ENCODE data around the gene ZNF451.

Gene ZNF451

DNA sequence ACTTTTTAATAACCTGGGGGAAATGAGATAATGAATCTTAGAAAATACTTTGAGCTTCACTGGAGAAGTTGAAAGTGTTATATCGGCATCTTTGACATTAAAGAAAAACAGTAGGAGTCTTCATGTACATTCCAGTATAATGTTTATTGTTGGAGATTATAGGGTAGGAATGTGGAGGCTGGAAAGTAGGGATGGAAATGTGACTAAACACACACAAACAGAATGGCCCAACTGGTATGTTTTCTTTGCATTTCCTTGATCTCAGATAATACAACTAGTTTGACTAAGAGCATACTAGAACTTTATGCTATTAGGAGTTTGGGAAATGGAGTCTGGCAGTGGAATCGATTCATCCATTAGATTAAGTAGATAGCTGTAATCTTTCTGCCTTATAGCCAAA is 72.0 kb downstream of the ZNF451 start:
- no peaks in the 10 kb centered on the region for H3K9me3 ChIP-seq (ENCODE audit: low read length)
- H3K27ac ChIP-seq (ENCODE audit: low read depth, low read length): no peak overlapping the region
- no peaks in the 10 kb centered on the region for H3K27me3 ChIP-seq (ENCODE audit: control insufficient read depth in 1 of 2, insufficient read depth in 2 of 2, low read length in 2 of 2)
- H3K36me3 ChIP-seq (ENCODE audit: insufficient read depth, low read length): peaks cover 5% of the 10 kb centered on the region
- H3K4me3 ChIP-seq (ENCODE audit: low read depth in 1 of 2, low read length in 2 of 2): no peak overlapping the region
- no peaks in the 10 kb centered on the region for H3K4me1 ChIP-seq (ENCODE audit: insufficient read depth, low read length)
- H3K9ac ChIP-seq (ENCODE audit: low read length): no peak overlapping the region

- Histone ChIP-seq H3K27me3 (ENCODE audit: control insufficient read depth in 1 of 2, insufficient read depth in 2 of 2, low read length in 2 of 2) (no peaks in the 10 kb centered on the region), H3K27ac (ENCODE audit: low read depth, low read length) (no peak overlapping the region), H3K36me3 (ENCODE audit: insufficient read depth, low read length) (peaks cover 5% of the 10 kb centered on the region), H3K9me3 (ENCODE audit: low read length) (no peaks in the 10 kb centered on the region), H3K4me1 (ENCODE audit: insufficient read depth, low read length) (no peaks in the 10 kb centered on the region), H3K9ac (ENCODE audit: low read length) (no peak overlapping the region), H3K4me3 (ENCODE audit: low read depth in 1 of 2, low read length in 2 of 2) (no peak overlapping the region)
Observed at GRCh38 chr6:57162516-57162915, 72.5 kb downstream of the ZNF451 start.

DNA sequence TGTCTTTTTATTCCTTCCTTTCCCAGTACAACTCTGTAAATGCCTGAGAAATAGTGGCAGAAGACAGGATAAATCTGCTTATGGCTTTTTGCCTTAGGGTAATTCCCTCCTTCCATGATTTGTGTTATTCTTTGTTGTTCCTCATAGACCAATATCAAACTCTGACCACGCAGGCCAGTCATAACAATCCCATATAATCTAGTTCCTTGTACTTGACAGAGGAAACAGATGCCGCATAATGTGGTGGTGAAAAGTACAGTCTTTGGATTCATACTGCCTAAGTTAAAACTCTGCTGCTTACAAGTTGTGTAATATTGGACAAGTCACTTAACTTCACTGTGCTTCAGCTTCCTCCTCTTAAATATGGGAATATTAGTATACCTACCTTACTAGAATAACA is 74.0 kb downstream of the ZNF451 start:
- Histone ChIP-seq H3K4me3 (ENCODE audit: low read depth in 1 of 2, low read length in 2 of 2) (no peak overlapping the region), H3K27ac (ENCODE audit: low read depth, low read length) (no peak overlapping the region), H3K4me1 (ENCODE audit: insufficient read depth, low read length) (no peaks in the 10 kb centered on the region), H3K36me3 (ENCODE audit: insufficient read depth, low read length) (peaks cover 5% of the 10 kb centered on the region), H3K27me3 (ENCODE audit: control insufficient read depth in 1 of 2, insufficient read depth in 2 of 2, low read length in 2 of 2) (no peaks in the 10 kb centered on the region), H3K9me3 (ENCODE audit: low read length) (no peaks in the 10 kb centered on the region), H3K9ac (ENCODE audit: low read length) (no peak overlapping the region)

DNA sequence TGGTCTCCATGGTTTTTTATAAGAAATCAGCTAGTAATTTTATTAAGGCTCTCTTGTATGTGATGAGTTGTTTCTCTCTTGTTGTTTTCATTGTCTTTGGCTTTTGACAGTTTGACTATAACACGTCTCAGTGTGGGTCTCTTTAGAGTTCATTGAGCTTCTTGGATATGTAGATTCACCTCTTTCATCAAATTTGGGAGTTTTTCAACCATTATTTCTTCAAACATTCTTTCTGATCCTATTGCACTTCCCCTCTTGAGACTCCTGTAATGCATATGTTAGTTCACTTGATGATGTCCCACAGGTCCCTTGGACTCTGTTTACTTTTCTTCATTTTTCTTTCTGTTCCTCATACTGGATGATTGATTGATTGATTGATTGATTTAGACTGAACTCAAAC is 75.1 kb downstream of the ZNF451 start:
- Histone ChIP-seq H3K27me3 (ENCODE audit: control insufficient read depth in 1 of 2, insufficient read depth in 2 of 2, low read length in 2 of 2) (no peaks in the 10 kb centered on the region), H3K36me3 (ENCODE audit: insufficient read depth, low read length) (peaks cover 5% of the 10 kb centered on the region), H3K27ac (ENCODE audit: low read depth, low read length) (no peak overlapping the region), H3K9me3 (ENCODE audit: low read length) (no peaks in the 10 kb centered on the region), H3K4me3 (ENCODE audit: low read depth in 1 of 2, low read length in 2 of 2) (no peak overlapping the region), H3K9ac (ENCODE audit: low read length) (no peak overlapping the region), H3K4me1 (ENCODE audit: insufficient read depth, low read length) (no peaks in the 10 kb centered on the region)

- peak within 1 kb of the TSS; percentile 93 for H3K27ac ChIP-seq (ENCODE audit: low read depth, low read length)
- no peaks in the 10 kb centered on the region for H3K36me3 ChIP-seq (ENCODE audit: insufficient read depth, low read length)
- peaks cover 22% of the 10 kb centered on the region for H3K4me1 ChIP-seq (ENCODE audit: insufficient read depth, low read length)
- H3K4me3 ChIP-seq (ENCODE audit: low read depth in 1 of 2, low read length in 2 of 2): peak within 1 kb of the TSS; percentile 44 to 90
- H3K27me3 ChIP-seq (ENCODE audit: control insufficient read depth in 1 of 2, insufficient read depth in 2 of 2, low read length in 2 of 2): no peaks in the 10 kb centered on the region
- peak within 1 kb of the TSS; percentile 98 for H3K9ac ChIP-seq (ENCODE audit: low read length)
- no peaks in the 10 kb centered on the region for H3K9me3 ChIP-seq (ENCODE audit: low read length)
Observed at GRCh38 chr6:57172136-57173055, 82.4 kb downstream of the ZNF451 start, which contains the start of gene BAG2. TSS of gene BAG2 (plus strand) at chr6:57172326. CDS start at chr6:57172698, 372 bp downstream.

DNA sequence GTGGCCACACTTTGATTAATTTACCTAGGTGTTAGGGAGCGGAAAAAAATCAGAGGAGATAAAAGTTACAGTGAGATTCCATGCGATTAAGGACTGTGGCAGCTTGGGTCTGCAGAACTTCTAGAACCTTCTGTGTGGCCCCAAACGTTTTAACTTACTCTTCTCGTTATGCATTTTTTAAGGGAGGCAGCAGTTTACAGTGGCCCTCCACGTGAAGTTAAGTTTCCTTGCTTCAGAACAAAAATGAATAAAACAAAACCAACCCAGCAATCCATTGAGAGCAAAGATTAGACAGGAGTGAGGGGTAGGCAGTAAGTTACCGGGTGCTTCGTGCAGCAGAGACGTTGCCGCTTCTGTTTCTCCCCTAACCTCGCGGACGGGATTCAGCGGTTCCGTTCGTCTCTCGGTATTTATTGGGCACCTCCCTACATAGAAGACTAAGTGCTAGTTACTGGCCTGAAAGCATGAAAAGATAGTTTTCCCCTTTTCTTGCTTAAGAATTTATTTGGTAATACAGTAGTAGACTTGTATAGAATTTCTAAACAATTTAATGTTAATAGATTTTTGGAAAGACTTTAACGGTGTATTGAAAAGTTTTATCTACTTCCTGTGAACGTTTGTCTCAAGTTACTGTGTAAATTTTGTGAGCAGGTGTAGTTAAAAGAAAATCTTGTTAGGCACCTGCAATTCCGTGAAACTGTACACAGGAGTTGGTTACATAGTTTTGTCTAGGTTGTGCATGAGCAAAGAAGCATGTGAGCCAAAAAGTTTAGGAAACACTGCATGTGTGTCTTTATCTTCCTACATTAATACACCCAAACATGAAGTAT is 83.3 kb downstream of the ZNF451 start:
- H3K27me3 ChIP-seq (ENCODE audit: control insufficient read depth in 1 of 2, insufficient read depth in 2 of 2, low read length in 2 of 2): no peaks in the 10 kb centered on the region
- H3K27ac ChIP-seq (ENCODE audit: low read depth, low read length): peak overlapping the region; percentile 93
- no peaks in the 10 kb centered on the region for H3K9me3 ChIP-seq (ENCODE audit: low read length)
- no peaks in the 10 kb centered on the region for H3K36me3 ChIP-seq (ENCODE audit: insufficient read depth, low read length)
- H3K4me3 ChIP-seq (ENCODE audit: low read depth in 1 of 2, low read length in 2 of 2): peak overlapping the region; percentile 44 to 90
- H3K9ac ChIP-seq (ENCODE audit: low read length): peak overlapping the region; percentile 98
- H3K4me1 ChIP-seq (ENCODE audit: insufficient read depth, low read length): peaks cover 26% of the 10 kb centered on the region

DNA sequence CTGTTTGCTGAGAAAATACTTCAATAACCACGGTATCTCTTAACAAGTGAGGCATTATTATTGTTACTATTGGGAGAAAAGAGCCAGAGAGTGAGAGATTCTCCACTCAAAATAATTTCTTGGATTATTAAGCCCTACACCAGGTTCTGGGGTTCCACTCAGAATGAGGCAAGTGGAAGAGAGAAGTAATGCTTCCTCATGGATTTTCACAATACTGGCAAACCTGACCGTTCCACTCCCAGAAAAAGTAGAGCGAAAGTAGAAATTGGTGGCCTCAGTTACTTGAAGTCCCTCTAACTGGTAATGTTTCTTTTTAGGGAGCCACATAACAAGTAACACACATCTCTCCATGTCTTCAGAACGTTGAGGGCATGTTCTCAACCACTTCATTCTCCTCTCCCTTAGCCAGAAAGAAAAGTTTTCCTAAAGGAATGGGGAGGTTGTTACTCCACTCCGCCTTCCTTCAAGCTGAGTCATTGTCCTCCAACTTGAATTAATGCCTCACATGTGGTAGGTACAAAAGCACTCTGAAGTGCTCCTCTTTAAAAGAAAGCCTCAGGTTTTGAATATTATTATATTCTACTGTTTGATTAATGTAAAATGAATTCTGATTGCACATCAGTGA is 84.0 kb downstream of the ZNF451 start:
- Histone ChIP-seq H3K36me3 (ENCODE audit: insufficient read depth, low read length) (no peaks in the 10 kb centered on the region), H3K27me3 (ENCODE audit: control insufficient read depth in 1 of 2, insufficient read depth in 2 of 2, low read length in 2 of 2) (no peaks in the 10 kb centered on the region), H3K4me3 (ENCODE audit: low read depth in 1 of 2, low read length in 2 of 2) (peak overlapping the region; percentile 44 to 90), H3K9me3 (ENCODE audit: low read length) (no peaks in the 10 kb centered on the region), H3K27ac (ENCODE audit: low read depth, low read length) (peak overlapping the region; percentile 93), H3K4me1 (ENCODE audit: insufficient read depth, low read length) (peaks cover 33% of the 10 kb centered on the region), H3K9ac (ENCODE audit: low read length) (peak overlapping the region; percentile 98)

- Histone ChIP-seq H3K9ac (ENCODE audit: low read length) (peak overlapping the region; percentile 98), H3K27ac (ENCODE audit: low read depth, low read length) (peak overlapping the region; percentile 93), H3K4me3 (ENCODE audit: low read depth in 1 of 2, low read length in 2 of 2) (peak overlapping the region; percentile 44 to 90)
Observed at GRCh38 chr6:57174511-57174907, 84.5 kb downstream of the ZNF451 start.

GRCh38 chr6:57177545-57178265 is 87.7 kb downstream of the ZNF451 start:
- Histone ChIP-seq H3K9me3 (ENCODE audit: low read length) (no peaks in the 10 kb centered on the region), H3K4me3 (ENCODE audit: low read depth in 1 of 2, low read length in 2 of 2) (peak overlapping the region in 1 of 2 donors; percentile 41), H3K4me1 (ENCODE audit: insufficient read depth, low read length) (peaks cover 57% of the 10 kb centered on the region), H3K27ac (ENCODE audit: low read depth, low read length) (peak overlapping the region; percentile 85), H3K36me3 (ENCODE audit: insufficient read depth, low read length) (peaks cover 13% of the 10 kb centered on the region), H3K27me3 (ENCODE audit: control insufficient read depth in 1 of 2, insufficient read depth in 2 of 2, low read length in 2 of 2) (no peaks in the 10 kb centered on the region), H3K9ac (ENCODE audit: low read length) (peak overlapping the region; percentile 31)

More at GRCh38 chr6:57174511-57174907, 84.5 kb downstream of the ZNF451 start:
- Histone ChIP-seq H3K4me1 (ENCODE audit: insufficient read depth, low read length) (peaks cover 38% of the 10 kb centered on the region), H3K27me3 (ENCODE audit: control insufficient read depth in 1 of 2, insufficient read depth in 2 of 2, low read length in 2 of 2) (no peaks in the 10 kb centered on the region), H3K36me3 (ENCODE audit: insufficient read depth, low read length) (no peaks in the 10 kb centered on the region), H3K9me3 (ENCODE audit: low read length) (no peaks in the 10 kb centered on the region)

- H3K36me3 ChIP-seq (ENCODE audit: insufficient read depth, low read length): peaks cover 41% of the 10 kb centered on the region
- peak overlapping the region; percentile 28 for H3K27ac ChIP-seq (ENCODE audit: low read depth, low read length)
- no peaks in the 10 kb centered on the region for H3K9me3 ChIP-seq (ENCODE audit: low read length)
- no peak overlapping the region for H3K9ac ChIP-seq (ENCODE audit: low read length)
- H3K27me3 ChIP-seq (ENCODE audit: control insufficient read depth in 1 of 2, insufficient read depth in 2 of 2, low read length in 2 of 2): no peaks in the 10 kb centered on the region
- peaks cover 52% of the 10 kb centered on the region for H3K4me1 ChIP-seq (ENCODE audit: insufficient read depth, low read length)
- H3K4me3 ChIP-seq (ENCODE audit: low read depth in 1 of 2, low read length in 2 of 2): no peak overlapping the region
Observed at GRCh38 chr6:57180596-57180995, 90.6 kb downstream of the ZNF451 start.
